ENCODE data around the gene FOXP1.

Gene FOXP1

GRCh38 chr3:71144525-71145253, 438.8 kb downstream of the FOXP1 start:
- Histone ChIP-seq H3K36me3 (replicated peaks) (no peaks in the 10 kb centered on the region), H3K27me3 (replicated peaks) (no peaks in the 10 kb centered on the region), H3K4me3 (ENCODE audit: low read depth, low read length) (no peak overlapping the region), H3K27ac (peak overlapping the region; percentile 13)
- no peak for DNase-seq
- in situ Hi-C loops (cut with HindIII; ENCODE audit: low pct_ligation_motif_present, low sequenced_read_pairs), result no loop called here
- no peak for TF ChIP-seq CTCF (IDR thresholded peaks at IDR 0.05; ENCODE audit: low read depth, low read length, missing control alignments)

GRCh38 chr3:71143493-71143892, 440.0 kb downstream of the FOXP1 start:
- Histone ChIP-seq H3K27me3 (replicated peaks) (no peaks in the 10 kb centered on the region), H3K36me3 (replicated peaks) (no peaks in the 10 kb centered on the region), H3K4me3 (ENCODE audit: low read depth, low read length) (no peak overlapping the region), H3K27ac (no peak overlapping the region)
- in situ Hi-C loops (cut with HindIII; ENCODE audit: low pct_ligation_motif_present, low sequenced_read_pairs), result no loop called here
- no peak for DNase-seq
- TF ChIP-seq CTCF (IDR thresholded peaks at IDR 0.05; ENCODE audit: low read depth, low read length, missing control alignments), result no peak

- in situ Hi-C loops (cut with HindIII; ENCODE audit: low pct_ligation_motif_present, low sequenced_read_pairs), result no loop called here
- DNase-seq, result no peak
- no peak for TF ChIP-seq CTCF (IDR thresholded peaks at IDR 0.05; ENCODE audit: low read depth, low read length, missing control alignments)
- Histone ChIP-seq H3K27ac (no peak overlapping the region), H3K4me3 (ENCODE audit: low read depth, low read length) (no peak overlapping the region), H3K27me3 (replicated peaks) (no peaks in the 10 kb centered on the region), H3K36me3 (replicated peaks) (no peaks in the 10 kb centered on the region)
These were observed 440.9 kb downstream of the FOXP1 start for GRCh38 chr3:71142441-71143161.

- Histone ChIP-seq H3K36me3 (replicated peaks) (no peaks in the 10 kb centered on the region), H3K4me3 (ENCODE audit: low read depth, low read length) (no peak overlapping the region), H3K27me3 (replicated peaks) (no peaks in the 10 kb centered on the region), H3K27ac (no peak overlapping the region)
- in situ Hi-C loops (cut with HindIII; ENCODE audit: low pct_ligation_motif_present, low sequenced_read_pairs), result no loop called here
- no peak for DNase-seq
- TF ChIP-seq CTCF (IDR thresholded peaks at IDR 0.05; ENCODE audit: low read depth, low read length, missing control alignments), result no peak
These were observed 443.1 kb downstream of the FOXP1 start for GRCh38 chr3:71140477-71140876.

GRCh38 chr3:71139496-71139895, 444.0 kb downstream of the FOXP1 start:
- no peak overlapping the region for H3K27ac ChIP-seq
- in situ Hi-C loops (cut with HindIII; ENCODE audit: low pct_ligation_motif_present, low sequenced_read_pairs), result no loop called here
- no peak for TF ChIP-seq CTCF (IDR thresholded peaks at IDR 0.05; ENCODE audit: low read depth, low read length, missing control alignments)
- no peak overlapping the region for H3K4me3 ChIP-seq (ENCODE audit: low read depth, low read length)
- H3K27me3 ChIP-seq (replicated peaks), result no peaks in the 10 kb centered on the region
- DNase-seq, result no peak
- H3K36me3 ChIP-seq (replicated peaks), result no peaks in the 10 kb centered on the region
